ENCODE data around the gene PTMA. TPM values are rescaled to one million over a fixed set of nuclear protein-coding genes. Genes with fewer than 3 reads are reported as not detected.

The PTMA gene
- total RNA-seq, 3 donors from 2014 or later = 678 to 1,077 (median 956) TPM

GRCh38 chr2:231666171-231667095 lies 41.9 kb upstream of the PTMA start:
- intact Hi-C loops (cut with DNase I; ENCODE audit: low total_unique reads) = loop anchor here (10.0 kb wide), 1 partner anchor 48 kb away; no protein-coding TSS in a partner anchor

GRCh38 chr2:231667096-231667427 lies 41.3 kb upstream of the PTMA start:
- peak overlapping the region; percentile 45 to 68 (median 46) for H3K4me3 ChIP-seq
- H3K36me3 ChIP-seq = no peaks in the 10 kb centered on the region
- TF ChIP-seq POLR2A (IDR thresholded peaks at IDR 0.05) (no peak), POLR2AphosphoS5 (IDR thresholded peaks at IDR 0.05) (no peak)
- TF ChIP-seq, protein P1, sequence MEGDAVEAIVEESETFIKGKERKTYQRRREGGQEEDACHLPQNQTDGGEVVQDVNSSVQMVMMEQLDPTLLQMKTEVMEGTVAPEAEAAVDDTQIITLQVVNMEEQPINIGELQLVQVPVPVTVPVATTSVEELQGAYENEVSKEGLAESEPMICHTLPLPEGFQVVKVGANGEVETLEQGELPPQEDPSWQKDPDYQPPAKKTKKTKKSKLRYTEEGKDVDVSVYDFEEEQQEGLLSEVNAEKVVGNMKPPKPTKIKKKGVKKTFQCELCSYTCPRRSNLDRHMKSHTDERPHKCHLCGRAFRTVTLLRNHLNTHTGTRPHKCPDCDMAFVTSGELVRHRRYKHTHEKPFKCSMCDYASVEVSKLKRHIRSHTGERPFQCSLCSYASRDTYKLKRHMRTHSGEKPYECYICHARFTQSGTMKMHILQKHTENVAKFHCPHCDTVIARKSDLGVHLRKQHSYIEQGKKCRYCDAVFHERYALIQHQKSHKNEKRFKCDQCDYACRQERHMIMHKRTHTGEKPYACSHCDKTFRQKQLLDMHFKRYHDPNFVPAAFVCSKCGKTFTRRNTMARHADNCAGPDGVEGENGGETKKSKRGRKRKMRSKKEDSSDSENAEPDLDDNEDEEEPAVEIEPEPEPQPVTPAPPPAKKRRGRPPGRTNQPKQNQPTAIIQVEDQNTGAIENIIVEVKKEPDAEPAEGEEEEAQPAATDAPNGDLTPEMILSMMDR (IDR thresholded peaks at IDR 0.05) = no peak
- H3K9me3 ChIP-seq = no peaks in the 10 kb centered on the region
- H3K27ac ChIP-seq = peak overlapping the region; percentile 95 to 98
- intact Hi-C loops (cut with DNase I; ENCODE audit: low total_unique reads) = loop anchor here (10.0 kb wide), 1 partner anchor 48 kb away; no protein-coding TSS in a partner anchor
- no peaks in the 10 kb centered on the region for H3K4me1 ChIP-seq
- DNase-seq (ENCODE audit: low spot score in 2 of 2) = no peak
- no peaks in the 10 kb centered on the region for H3K27me3 ChIP-seq

More at GRCh38 chr2:231666171-231667095, 41.9 kb upstream of the PTMA start:
- H3K27ac ChIP-seq = peak overlapping the region; percentile 95 to 98
- no peaks in the 10 kb centered on the region for H3K27me3 ChIP-seq
- H3K36me3 ChIP-seq = no peaks in the 10 kb centered on the region
- DNase-seq (ENCODE audit: low spot score in 2 of 2) = peak; percentile 89 to 93
- peak overlapping the region; percentile 45 to 68 (median 46) for H3K4me3 ChIP-seq
- H3K9me3 ChIP-seq = no peaks in the 10 kb centered on the region
- TF ChIP-seq, protein P1 (IDR thresholded peaks at IDR 0.05) = peak in 1 of 3 donors; percentile 43
- TF ChIP-seq POLR2AphosphoS5 (IDR thresholded peaks at IDR 0.05) (peak; percentile 75 to 96 (median 77)), POLR2A (IDR thresholded peaks at IDR 0.05) (peak; percentile 70)
- no peaks in the 10 kb centered on the region for H3K4me1 ChIP-seq

GRCh38 chr2:231667496-231667895 lies 40.8 kb upstream of the PTMA start:
- DNase-seq (ENCODE audit: low spot score in 2 of 2) = no peak
- no peaks in the 10 kb centered on the region for H3K27me3 ChIP-seq
- H3K4me1 ChIP-seq = no peaks in the 10 kb centered on the region
- no peaks in the 10 kb centered on the region for H3K9me3 ChIP-seq
- peak overlapping the region in 1 of 2 donors; percentile 95 for H3K27ac ChIP-seq
- H3K36me3 ChIP-seq = no peaks in the 10 kb centered on the region
- H3K4me3 ChIP-seq = no peak overlapping the region
- intact Hi-C loops (cut with DNase I; ENCODE audit: low total_unique reads) = loop anchor here (10.0 kb wide), 1 partner anchor 47 kb away; no protein-coding TSS in a partner anchor
- TF ChIP-seq POLR2AphosphoS5 (IDR thresholded peaks at IDR 0.05) (no peak), POLR2A (IDR thresholded peaks at IDR 0.05) (no peak)
- TF ChIP-seq, protein P1 (IDR thresholded peaks at IDR 0.05) = no peak

DNA sequence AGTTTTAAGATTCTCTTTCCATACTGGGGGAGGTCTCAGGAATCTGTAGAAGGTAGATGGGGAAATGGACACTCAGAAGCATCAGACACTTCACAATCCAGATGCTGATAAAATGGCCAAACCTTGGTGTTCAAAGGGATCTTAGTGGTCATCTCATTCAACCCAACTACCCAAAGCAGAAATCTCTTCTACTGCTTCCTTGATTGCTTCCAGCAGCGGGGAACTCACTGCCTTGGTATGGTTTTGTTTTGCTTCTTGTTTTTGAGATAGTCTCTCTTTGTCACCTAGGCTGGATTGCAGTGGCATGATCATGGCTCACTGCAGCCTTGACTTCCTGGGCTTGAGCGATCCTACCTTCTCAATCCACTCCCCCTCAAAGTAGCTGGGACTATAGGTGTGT lies 39.3 kb upstream of the PTMA start:
- H3K27ac ChIP-seq = no peak overlapping the region
- H3K36me3 ChIP-seq = no peaks in the 10 kb centered on the region
- no peaks in the 10 kb centered on the region for H3K27me3 ChIP-seq
- no peaks in the 10 kb centered on the region for H3K4me1 ChIP-seq
- DNase-seq (ENCODE audit: low spot score in 2 of 2) = no peak
- TF ChIP-seq POLR2AphosphoS5 (IDR thresholded peaks at IDR 0.05) (no peak), POLR2A (IDR thresholded peaks at IDR 0.05) (no peak)
- TF ChIP-seq, protein P1 (IDR thresholded peaks at IDR 0.05) = no peak
- no peak overlapping the region for H3K4me3 ChIP-seq
- H3K9me3 ChIP-seq = no peaks in the 10 kb centered on the region
- intact Hi-C loops (cut with DNase I; ENCODE audit: low total_unique reads) = loop anchor here (10.0 kb wide), 1 partner anchor 46 kb away; no protein-coding TSS in a partner anchor
